GM06990 (cell line): ENCODE results near the gene CSTB.

ENCODE experiments used
- DNase-seq: peaks from one replicate; pipeline ENCODE4 v3.0.0-alpha.2; 2011; ENCODE audit not compliant: insufficient read length; ENCODE audit errors: extremely low read depth
- H3K27me3 ChIP-seq: replicated peaks from 2 replicates; pipeline ENCODE4 v1.6.0; 2011; ENCODE audit warnings: low read length; ENCODE audit not compliant: control insufficient read depth, insufficient read depth
- H3K36me3 ChIP-seq: 2 replicates; pipeline ENCODE4 v1.5.1; 2011; ENCODE audit warnings: low read length; ENCODE audit not compliant: control insufficient read depth, insufficient read depth
- H3K4me3 ChIP-seq: replicated peaks from 2 replicates; pipeline ENCODE4 v1.5.1; 2011; ENCODE audit warnings: low read depth, mild to moderate bottlenecking, control low read depth, low read length
- TF ChIP-seq, protein P1 (sequence below): IDR thresholded peaks from 2 replicates; pipeline ENCODE4 v1.5.1; 2011; ENCODE audit warnings: low read length, control low read depth, mild to moderate bottlenecking, inconsistent platforms; ENCODE audit not compliant: insufficient read depth, poor library complexity, severe bottlenecking

Gene CSTB

DNA sequence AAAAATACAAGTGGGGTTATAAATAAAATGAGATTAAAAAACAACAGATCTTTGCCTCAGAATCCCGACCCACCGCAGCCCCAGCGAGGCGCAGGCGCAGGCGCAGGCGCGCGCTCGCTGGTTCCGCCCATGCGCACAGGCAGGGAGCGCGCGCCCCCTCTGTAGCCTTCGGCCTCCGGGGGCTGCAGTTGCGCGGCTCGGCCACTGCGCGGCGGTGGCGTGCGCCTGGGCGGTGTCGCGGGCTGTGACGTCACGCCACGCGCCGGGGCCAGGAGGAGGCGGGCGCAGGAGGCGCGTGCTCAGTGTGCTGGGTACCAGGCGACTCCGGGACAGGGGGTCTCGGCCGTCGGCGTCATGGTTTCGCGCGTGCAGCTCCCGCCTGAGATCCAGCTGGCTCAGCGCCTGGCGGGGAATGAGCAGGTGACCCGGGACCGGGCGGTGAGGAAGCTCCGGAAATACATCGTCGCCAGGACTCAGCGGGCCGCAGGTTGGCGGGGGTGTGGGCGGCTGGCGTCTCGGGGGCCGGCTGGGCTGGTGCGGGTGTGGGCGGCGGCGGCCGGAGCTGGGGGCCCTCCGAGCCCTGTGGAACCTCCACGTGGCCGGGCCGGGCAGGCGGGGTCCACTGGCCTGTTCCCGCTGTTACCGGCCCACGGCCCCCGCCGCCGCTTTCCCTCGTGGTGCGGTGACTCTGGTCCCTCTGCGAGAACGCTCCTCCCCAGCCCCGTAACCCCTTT, 13.3 kb upstream of the CSTB start, which contains the start of gene RRP1:
TSS of gene RRP1 (plus strand) at position 302 of the 734 bp plus-strand sequence. CDS start at position 355, 53 bp downstream.
- Histone ChIP-seq H3K36me3 (peaks cover 18% of the 10 kb centered on the region), H3K27me3 (no peaks in the 10 kb centered on the region), H3K4me3 (peak within 1 kb of the TSS; percentile 94)
- TF ChIP-seq, protein P1, sequence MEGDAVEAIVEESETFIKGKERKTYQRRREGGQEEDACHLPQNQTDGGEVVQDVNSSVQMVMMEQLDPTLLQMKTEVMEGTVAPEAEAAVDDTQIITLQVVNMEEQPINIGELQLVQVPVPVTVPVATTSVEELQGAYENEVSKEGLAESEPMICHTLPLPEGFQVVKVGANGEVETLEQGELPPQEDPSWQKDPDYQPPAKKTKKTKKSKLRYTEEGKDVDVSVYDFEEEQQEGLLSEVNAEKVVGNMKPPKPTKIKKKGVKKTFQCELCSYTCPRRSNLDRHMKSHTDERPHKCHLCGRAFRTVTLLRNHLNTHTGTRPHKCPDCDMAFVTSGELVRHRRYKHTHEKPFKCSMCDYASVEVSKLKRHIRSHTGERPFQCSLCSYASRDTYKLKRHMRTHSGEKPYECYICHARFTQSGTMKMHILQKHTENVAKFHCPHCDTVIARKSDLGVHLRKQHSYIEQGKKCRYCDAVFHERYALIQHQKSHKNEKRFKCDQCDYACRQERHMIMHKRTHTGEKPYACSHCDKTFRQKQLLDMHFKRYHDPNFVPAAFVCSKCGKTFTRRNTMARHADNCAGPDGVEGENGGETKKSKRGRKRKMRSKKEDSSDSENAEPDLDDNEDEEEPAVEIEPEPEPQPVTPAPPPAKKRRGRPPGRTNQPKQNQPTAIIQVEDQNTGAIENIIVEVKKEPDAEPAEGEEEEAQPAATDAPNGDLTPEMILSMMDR = peak; percentile 48
- peak; percentile 92 for DNase-seq

DNA sequence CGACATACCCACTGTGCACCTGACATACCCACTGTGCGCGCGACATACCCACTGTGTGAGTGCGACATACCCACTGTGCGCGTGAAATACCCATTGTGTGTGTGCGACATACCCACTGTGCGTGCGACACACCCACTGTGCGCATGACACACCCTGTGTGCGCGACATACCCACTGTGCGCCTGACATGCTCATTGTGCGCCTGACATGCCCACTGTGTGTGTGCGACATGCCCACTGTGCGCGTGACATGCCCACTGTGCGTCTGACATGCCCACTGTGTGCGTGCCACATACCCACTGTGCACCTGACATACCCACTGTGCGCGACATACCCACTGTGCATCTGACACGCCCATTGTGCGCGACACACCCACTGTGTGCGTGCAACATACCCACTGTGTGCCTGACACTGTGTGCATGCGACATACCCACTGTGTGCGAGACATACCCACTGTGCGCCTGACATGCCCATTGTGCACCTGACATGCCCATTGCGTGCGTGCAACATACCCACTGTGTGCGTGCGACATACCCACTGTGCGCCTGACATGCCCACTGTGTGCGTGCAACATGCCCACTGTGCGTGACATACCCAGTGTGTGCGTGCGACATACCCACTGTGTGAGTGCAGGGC, 10.8 kb upstream of the CSTB start:
- TF ChIP-seq, protein P1 = no peak

DNA sequence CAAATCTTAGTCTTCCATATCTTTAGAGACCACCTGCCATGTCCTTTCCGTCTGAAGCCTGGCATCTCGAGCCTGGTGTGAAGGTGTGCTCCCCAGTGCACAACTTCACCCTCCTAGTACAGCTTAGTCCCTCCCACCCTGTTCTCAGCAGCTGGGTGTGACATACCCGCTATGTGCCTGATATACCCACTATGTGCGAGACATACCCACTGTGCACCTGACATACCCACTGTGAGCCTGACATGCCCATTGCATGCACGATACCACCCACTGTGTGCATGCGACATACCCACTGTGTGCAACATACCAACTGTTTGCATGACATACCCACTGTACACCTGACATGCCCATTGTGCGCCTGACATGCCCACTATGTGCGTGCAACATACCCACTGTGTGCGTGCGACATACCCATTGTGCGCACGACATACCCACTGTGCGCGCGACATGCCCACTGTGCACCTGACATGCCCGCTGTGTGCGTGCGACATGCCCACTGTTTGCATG, 10.2 kb upstream of the CSTB start:
- no peak for DNase-seq
- TF ChIP-seq, protein P1 = no peak
- Histone ChIP-seq H3K36me3 (no peaks in the 10 kb centered on the region), H3K27me3 (no peaks in the 10 kb centered on the region), H3K4me3 (no peak overlapping the region)

More for the DNA sequence above, 10.8 kb upstream of the CSTB start:
- Histone ChIP-seq H3K36me3 (peaks cover 2% of the 10 kb centered on the region), H3K4me3 (no peak overlapping the region), H3K27me3 (no peaks in the 10 kb centered on the region)
- no peak for DNase-seq

DNA sequence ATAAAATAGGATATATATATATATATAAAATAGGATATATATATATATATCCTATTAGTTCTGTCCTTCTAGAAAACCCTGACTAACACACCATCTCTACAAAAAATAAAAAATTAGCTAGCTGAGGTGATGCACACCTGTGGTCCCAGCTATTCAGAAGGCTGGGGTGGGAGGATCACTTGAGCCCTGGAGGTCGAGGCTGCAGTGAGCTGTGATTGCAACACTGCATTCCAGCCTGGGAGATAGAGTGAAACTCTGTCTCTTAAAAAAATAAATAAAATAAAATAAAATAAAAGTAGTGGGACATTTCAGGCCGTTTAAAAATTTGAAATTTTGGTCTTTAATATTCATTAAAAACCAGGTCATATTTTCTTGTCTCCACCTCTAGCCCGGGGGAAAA, 9.0 kb upstream of the CSTB start:
- Histone ChIP-seq H3K27me3 (no peaks in the 10 kb centered on the region), H3K4me3 (no peak overlapping the region), H3K36me3 (no peaks in the 10 kb centered on the region)
- no peak for DNase-seq
- TF ChIP-seq, protein P1 = no peak

DNA sequence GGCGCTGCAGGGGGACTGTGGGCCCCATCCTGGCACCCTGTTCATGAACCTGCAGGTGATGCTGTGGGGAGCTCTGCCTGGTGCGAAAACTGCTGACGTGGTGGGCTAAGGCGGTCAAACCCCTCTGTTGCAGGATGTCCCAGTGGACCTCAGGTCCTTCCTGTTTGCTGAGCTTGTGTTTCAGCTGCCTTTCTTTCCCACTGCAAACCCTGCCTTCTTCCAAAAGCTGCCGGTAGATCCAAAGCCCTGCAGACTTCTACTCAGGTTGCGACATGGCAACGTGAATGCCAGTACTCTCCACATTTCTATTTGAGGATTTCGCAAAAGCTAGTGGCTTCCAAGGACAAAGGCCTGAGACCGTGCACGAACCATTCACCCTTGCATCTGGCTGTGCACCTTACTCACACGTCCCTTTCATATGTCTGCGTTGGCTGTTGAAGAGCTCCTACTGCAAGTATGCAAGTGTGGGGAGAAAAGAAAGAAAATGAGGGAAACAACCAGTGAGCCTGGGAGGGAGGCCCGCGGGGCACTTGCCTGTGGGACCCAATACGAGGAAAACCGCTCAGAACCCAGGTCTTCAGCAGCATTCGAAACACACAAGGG, 7.1 kb upstream of the CSTB start:
- Histone ChIP-seq H3K36me3 (no peaks in the 10 kb centered on the region), H3K27me3 (no peaks in the 10 kb centered on the region), H3K4me3 (no peak overlapping the region)
- no peak for DNase-seq
- TF ChIP-seq, protein P1 = no peak
